Lung microvascular endothelial cell (primary cell): Measurements from ENCODE around the gene PLXNB3. TPM values are rescaled to one million over a fixed set of nuclear protein-coding genes. Genes with fewer than 3 reads are reported as not detected.
A peak's percentile ranks its signal among the peaks of the same experiment; 100 is the strongest.
"Not testable (repeated sequence)": the region's sequence is repeated elsewhere in the genome, so short reads cannot be mapped to it uniquely, and the experiment has no call there.

Experiments used
- DNase-seq, 2 donors: peaks; one replicate each; pipeline versions ENCODE4 v3.0.0 to v3.0.0-alpha.2; 2010; ENCODE audit warnings: low read depth in 2 of 2
- total RNA-seq: library from RNA; depleted of rRNA; stranded (reverse); fragments of >200 nt; gene quantifications from 2 replicates; pipeline ENCODE4 v1.2.1, GENCODE V29; 2014

Gene PLXNB3
- total RNA-seq, 1 donor from 2014 or later = 4.4 TPM

GRCh38 chrX:153814591-153815315 is 50.7 kb downstream of the PLXNB3 start:
- no peak for DNase-seq

DNA sequence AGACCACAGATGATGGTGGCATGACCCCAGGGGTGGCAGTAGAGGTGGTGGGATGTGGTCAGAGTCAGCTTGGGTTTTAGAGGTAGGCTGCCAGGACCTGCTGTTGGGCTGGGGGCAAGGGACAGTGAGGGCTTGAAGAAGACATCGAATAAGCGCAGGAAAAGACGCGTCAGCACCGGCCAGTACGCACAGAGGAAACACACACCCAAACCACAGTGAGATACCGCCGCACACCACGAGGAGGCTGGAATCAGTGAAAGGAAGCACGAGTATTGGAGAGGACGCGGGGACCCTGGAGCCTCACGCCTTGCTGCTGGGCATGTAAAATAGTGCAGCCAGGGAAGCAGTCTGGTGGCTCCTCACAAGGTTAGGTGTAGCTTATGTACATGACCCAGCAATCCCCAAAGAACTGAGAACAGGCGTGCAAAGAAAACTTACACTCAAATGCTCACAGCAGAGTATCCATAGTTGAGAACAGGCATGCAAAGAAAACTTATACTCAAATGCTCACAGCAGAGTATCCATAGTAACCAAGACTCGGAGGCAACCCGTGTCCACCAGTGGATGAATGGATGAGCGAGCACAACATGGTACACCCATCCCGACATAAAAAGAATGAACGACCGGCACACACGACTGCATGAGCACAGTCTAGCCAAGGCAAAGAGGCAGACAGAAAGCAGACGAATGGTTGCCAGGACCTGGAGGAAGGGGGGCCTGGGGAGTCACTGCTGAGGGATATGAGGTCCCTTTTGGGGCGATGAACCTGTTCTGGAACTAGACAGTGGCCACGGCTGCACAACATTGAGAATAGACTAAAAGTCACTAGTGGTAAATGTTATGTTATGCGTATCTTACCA is 53.0 kb downstream of the PLXNB3 start:
- DNase-seq = peak in 1 of 2 donors; percentile 25

DNA sequence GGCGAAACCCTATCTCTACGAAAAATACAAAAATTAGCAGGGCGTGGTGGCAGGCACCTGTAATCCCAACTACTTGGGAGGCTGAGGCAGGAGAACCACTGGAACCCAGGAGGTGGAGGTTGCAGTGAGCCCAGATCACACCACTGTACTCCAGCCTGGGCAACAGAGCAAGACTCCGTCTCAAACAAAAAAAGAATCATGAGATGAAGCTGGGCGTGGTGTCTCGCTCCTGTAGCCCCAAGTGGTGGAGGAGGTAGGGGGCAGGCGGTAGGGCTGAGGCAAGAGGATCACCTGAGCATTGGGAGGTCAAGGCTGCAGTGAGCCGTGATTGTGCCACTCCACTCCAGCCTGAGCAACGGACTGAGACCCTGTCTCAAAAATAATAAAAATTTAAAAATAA is 54.0 kb downstream of the PLXNB3 start:
- DNase-seq = not testable (repeated sequence)

DNA sequence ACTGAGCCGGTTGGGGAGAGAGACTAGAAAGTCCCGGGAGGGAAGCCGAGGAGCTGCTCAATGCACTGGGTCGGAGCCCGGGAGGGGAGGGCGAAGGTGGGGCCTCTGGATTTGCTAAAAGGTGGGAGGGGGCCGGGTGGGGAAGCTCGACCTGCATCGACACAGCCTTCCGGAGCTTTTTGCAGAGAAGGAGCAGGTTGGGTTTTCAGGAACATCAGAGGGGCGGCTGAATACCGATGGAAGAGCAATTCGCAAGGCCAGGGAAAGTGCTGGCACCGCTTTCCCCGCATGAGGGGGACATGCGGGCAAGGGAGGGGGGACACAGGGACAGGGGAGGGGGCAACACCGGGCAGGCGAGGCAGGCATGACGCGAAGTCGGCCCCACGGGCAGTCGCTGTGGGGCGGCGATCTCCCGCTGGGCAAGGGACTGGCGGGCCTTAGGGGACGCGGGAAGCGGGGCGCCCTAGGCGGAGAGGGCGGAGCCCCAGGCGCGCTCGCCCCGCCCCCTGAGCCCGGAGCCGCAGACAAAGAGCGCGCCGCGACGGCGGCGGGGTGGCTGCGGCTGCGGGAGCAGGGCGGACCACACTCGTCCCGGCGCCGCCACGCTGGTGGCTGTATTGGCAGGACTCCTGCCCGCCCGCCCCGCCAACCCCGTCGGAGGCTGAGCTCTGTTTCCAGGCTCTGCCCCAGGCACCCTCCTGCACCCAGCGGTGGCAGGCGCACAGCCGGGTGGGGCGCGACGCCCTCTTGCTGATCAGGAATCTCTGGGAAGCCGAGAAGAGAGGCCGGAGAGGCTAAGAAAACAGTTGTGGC is 54.7 kb downstream of the PLXNB3 start:
- DNase-seq = no peak

DNA sequence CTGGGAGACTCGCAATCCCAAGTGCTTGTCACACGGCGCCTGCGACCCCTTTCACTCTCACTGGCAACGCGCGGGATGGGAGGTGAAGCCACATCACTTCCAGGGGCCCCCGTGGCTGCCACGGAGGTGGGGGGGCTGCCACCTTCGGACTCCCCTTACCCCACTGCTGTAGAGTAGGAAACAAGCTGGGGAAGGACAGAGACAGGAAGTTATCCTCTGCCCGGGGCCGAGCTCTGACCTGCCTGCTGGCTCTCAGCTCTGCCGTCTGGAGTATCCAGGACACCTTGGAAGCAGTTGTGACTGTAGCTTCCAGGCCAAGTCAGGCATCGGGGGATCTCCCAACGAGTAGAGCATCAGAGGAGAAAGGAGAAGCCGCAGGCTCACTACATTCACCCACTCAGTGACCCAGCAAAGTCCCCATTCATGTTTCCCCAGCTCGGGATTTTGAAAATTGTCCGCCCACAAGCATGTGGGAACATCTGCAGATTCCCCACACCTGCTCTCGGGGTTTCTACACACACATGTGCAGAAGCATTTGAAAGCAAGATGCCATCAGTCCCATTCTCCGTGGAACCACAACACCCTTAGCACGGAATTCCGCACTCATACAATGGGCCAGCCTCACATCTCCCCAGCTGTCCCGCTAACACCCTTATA is 55.5 kb downstream of the PLXNB3 start:
- no peak for DNase-seq

DNA sequence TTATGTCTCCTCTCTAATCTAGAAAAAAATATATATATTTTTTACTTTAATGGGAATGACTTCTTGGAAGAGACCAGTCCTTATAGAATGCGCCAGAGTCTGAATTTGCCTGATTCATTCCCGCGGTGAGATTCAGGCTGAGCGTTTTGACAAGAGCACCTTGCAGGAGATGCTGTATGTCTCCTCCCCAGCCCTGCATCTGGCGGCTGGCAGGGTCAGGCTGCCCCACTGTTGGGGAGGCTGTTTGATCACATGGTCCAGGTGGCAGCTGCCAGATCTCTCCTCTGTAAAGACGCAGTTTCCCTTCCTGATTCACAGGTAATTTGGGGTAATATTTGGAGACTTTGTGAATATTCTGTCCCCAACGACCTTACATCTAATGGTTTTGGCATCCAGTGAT is 56.6 kb downstream of the PLXNB3 start:
- DNase-seq = no peak

DNA sequence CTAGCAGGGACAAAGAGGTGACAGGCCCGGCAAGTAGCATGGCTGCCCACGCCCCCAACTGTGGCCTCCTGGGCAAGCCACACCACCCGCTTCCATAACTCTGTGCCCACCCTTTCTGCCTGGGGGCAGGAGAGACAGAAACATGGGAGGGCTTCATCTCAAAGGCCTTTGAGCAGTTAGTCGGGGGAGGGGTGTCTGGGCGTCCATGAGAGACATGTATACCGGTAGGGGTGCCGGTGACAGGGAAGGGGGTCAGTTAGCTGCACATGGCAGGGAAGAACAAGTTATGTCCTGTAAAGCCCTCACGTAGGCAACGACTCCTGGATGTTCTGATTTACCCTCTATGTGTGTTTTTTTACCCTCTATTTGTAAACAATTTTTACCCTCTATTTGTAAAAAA is 57.0 kb downstream of the PLXNB3 start:
- DNase-seq = no peak

GRCh38 chrX:153824348-153824747 is 60.3 kb downstream of the PLXNB3 start:
- DNase-seq = no peak

GRCh38 chrX:153825042-153825441 is 61.0 kb downstream of the PLXNB3 start:
- DNase-seq = no peak

Other genes starting within 250 kb of the PLXNB3 start
- not detected in 2 replicates for gene ATP2B3, start 246.6 kb upstream of the PLXNB3 start, total RNA-seq
- 31.9 and 33.1 TPM in 2 replicates for gene CCNQ, start 165.1 kb upstream of the PLXNB3 start, total RNA-seq
- under 0.01 TPM in 2 replicates for gene DUSP9, start 117.0 kb upstream of the PLXNB3 start, total RNA-seq
- not detected in 2 replicates for gene PNCK, start 90.4 kb upstream of the PLXNB3 start, total RNA-seq
- 2.4 TPM in 2 replicates for gene SLC6A8, start 76.3 kb upstream of the PLXNB3 start, total RNA-seq
- 236 and 400 TPM in 2 replicates for gene BCAP31, start 39.9 kb upstream of the PLXNB3 start, total RNA-seq
- gene ABCD1, start 39.4 kb upstream of the PLXNB3 start, total RNA-seq = 4.8 and 6.2 TPM in 2 replicates
- gene SRPK3, start 16.8 kb downstream of the PLXNB3 start, total RNA-seq = under 0.01 and 0.40 TPM in 2 replicates
- gene IDH3G, start 30.1 kb downstream of the PLXNB3 start, total RNA-seq = 27.0 and 29.9 TPM in 2 replicates
- gene SSR4, start 30.4 kb downstream of the PLXNB3 start, total RNA-seq = 178 and 209 TPM in 2 replicates
- 0.22 and 0.60 TPM in 2 replicates for gene PDZD4, start 66.3 kb downstream of the PLXNB3 start, total RNA-seq
- under 0.01 TPM in 2 replicates for gene L1CAM, start 121.9 kb downstream of the PLXNB3 start, total RNA-seq
- 0.22 and 0.99 TPM in 2 replicates for gene AVPR2, start 140.4 kb downstream of the PLXNB3 start, total RNA-seq
- gene ARHGAP4, start 162.0 kb downstream of the PLXNB3 start, total RNA-seq = 2.8 and 5.2 TPM in 2 replicates
- gene NAA10, start 170.8 kb downstream of the PLXNB3 start, total RNA-seq = 41.3 and 43.2 TPM in 2 replicates
- 13.9 and 35.9 TPM in 2 replicates for gene RENBP, start 180.4 kb downstream of the PLXNB3 start, total RNA-seq
- 10.0 and 10.3 TPM in 2 replicates for gene HCFC1, start 207.6 kb downstream of the PLXNB3 start, total RNA-seq
- 3.2 and 4.8 TPM in 2 replicates for gene TMEM187, start 208.5 kb downstream of the PLXNB3 start, total RNA-seq